HEK293 (cell line): ENCODE data around the gene ALG12.

ENCODE experiments used
- CTCF ChIA-PET: fragments of 350-600 bp; formaldehyde crosslinking; extraction: SDS; loops from one replicate; lab custom pipeline; 2021; ENCODE audit warnings: antibody characterized with exemption; lab: Yijun Ruan, JAX
- POLR2A ChIA-PET: fragments of 300-600 bp; formaldehyde crosslinking; extraction: SDS; loops from one replicate; lab custom pipeline; 2020; ENCODE audit warnings: antibody characterized with exemption, inconsistent platforms; lab: Yijun Ruan, JAX
- H3K27ac ChIP-seq: fragments of 200-500 bp; sonication (Bioruptor generic); 2 replicates; pipeline ENCODE4 v1.5.1; 2014; ENCODE audit warnings: low read depth, low read length, control low read depth, inconsistent platforms; ENCODE audit errors: extremely low read depth
- H3K36me3 ChIP-seq, 2 experiments: fragments of 200-500 bp in 1 of 2; sonication (Bioruptor generic) in 1 of 2; 1 replicate in 1 of 2; 2 replicates in 1 of 2; pipeline ENCODE4 v1.5.1; 2014 to 2017; ENCODE audit warnings: inconsistent platforms in 2 of 2, low read length in 2 of 2; ENCODE audit not compliant: control insufficient read depth in 2 of 2, insufficient read depth in 1 of 2
- H3K4me1 ChIP-seq: fragments of 200-500 bp; sonication (Bioruptor generic); 2 replicates; pipeline ENCODE4 v1.5.1; 2014; ENCODE audit warnings: mild to moderate bottlenecking, low read length, inconsistent platforms; ENCODE audit not compliant: control insufficient read depth, insufficient read depth
- H3K4me3 ChIP-seq: 2 replicates; pipeline ENCODE4 v1.5.1; 2011; ENCODE audit warnings: low read depth, mild to moderate bottlenecking, control low read depth, low read length, moderate library complexity
- H3K9me3 ChIP-seq: fragments of 200-500 bp; sonication (Bioruptor generic); 2 replicates; pipeline ENCODE4 v1.5.1; 2014; ENCODE audit warnings: low read depth, low read length, inconsistent platforms; ENCODE audit not compliant: control insufficient read depth, insufficient read depth
- GLIS2 ChIP-seq: fragments of 450-650 bp; formaldehyde crosslinking; IDR thresholded peaks from 2 replicates; pipeline ENCODE4 v1.5.1; 2016; ENCODE audit warnings: missing biosample characterization, missing genetic modification characterization
- HOXC10 ChIP-seq: sonication (generic); formaldehyde crosslinking; IDR thresholded peaks from 2 replicates; pipeline ENCODE4 v1.8.1; 2023; ENCODE audit warnings: mild to moderate bottlenecking, missing genetic modification reagents
- KLF9 ChIP-seq: fragments of 450-650 bp; formaldehyde crosslinking; IDR thresholded peaks from 2 replicates; pipeline ENCODE4 v1.5.1; 2016; ENCODE audit warnings: missing biosample characterization, missing genetic modification characterization, low read depth
- MZF1 ChIP-seq: fragments of 450-650 bp; formaldehyde crosslinking; IDR thresholded peaks from 2 replicates; pipeline ENCODE4 v1.5.1; 2017; ENCODE audit warnings: missing biosample characterization, missing genetic modification characterization, borderline replicate concordance
- RBAK ChIP-seq: fragments of 450-650 bp; formaldehyde crosslinking; IDR thresholded peaks from 2 replicates; pipeline ENCODE4 v1.5.1; 2016; ENCODE audit warnings: missing biosample characterization, missing genetic modification characterization
- TCF7L2 ChIP-seq: IDR thresholded peaks from 2 replicates; pipeline ENCODE4 v1.6.1; 2011; ENCODE audit warnings: low read depth, mild to moderate bottlenecking, inconsistent platforms, low read length, moderate library complexity, borderline replicate concordance
- YY2 ChIP-seq: fragments of 450-650 bp; formaldehyde crosslinking; IDR thresholded peaks from 2 replicates; pipeline ENCODE4 v1.5.1; 2016; ENCODE audit warnings: missing biosample characterization, missing genetic modification characterization
- ZBTB17 ChIP-seq: fragments of 450-650 bp; formaldehyde crosslinking; IDR thresholded peaks from 2 replicates; pipeline ENCODE4 v1.5.1; 2016; ENCODE audit warnings: missing biosample characterization, missing genetic modification characterization
- ZBTB48 ChIP-seq: fragments of 450-650 bp; formaldehyde crosslinking; IDR thresholded peaks from 2 replicates; pipeline ENCODE4 v1.5.1; 2016; ENCODE audit warnings: missing biosample characterization, missing genetic modification characterization
- ZFP37 ChIP-seq: fragments of 450-650 bp; formaldehyde crosslinking; IDR thresholded peaks from 2 replicates; pipeline ENCODE4 v1.5.1; 2016; ENCODE audit warnings: missing biosample characterization, missing genetic modification characterization
- ZFP41 ChIP-seq: fragments of 450-650 bp; formaldehyde crosslinking; IDR thresholded peaks from 2 replicates; pipeline ENCODE4 v1.5.1; 2016; ENCODE audit warnings: missing biosample characterization, missing genetic modification characterization, borderline replicate concordance
- ZFP69B ChIP-seq: fragments of 450-650 bp; formaldehyde crosslinking; IDR thresholded peaks from 2 replicates; pipeline ENCODE4 v1.5.1; 2016; ENCODE audit warnings: missing biosample characterization, missing genetic modification characterization
- ZNF132 ChIP-seq: fragments of 450-650 bp; formaldehyde crosslinking; IDR thresholded peaks from 2 replicates; pipeline ENCODE4 v1.5.1; 2017; ENCODE audit warnings: missing biosample characterization, missing genetic modification characterization, borderline replicate concordance
- ZNF133 ChIP-seq: fragments of 450-650 bp; formaldehyde crosslinking; IDR thresholded peaks from 2 replicates; pipeline ENCODE4 v1.5.1; 2016; ENCODE audit warnings: missing biosample characterization, missing genetic modification characterization
- ZNF169 ChIP-seq: fragments of 450-650 bp; formaldehyde crosslinking; IDR thresholded peaks from 2 replicates; pipeline ENCODE4 v1.5.1; 2016; ENCODE audit warnings: missing biosample characterization, missing genetic modification characterization
- ZNF175 ChIP-seq: fragments of 450-650 bp; formaldehyde crosslinking; IDR thresholded peaks from 2 replicates; pipeline ENCODE4 v1.5.1; 2016; ENCODE audit warnings: missing biosample characterization, missing genetic modification characterization
- ZNF202 ChIP-seq: fragments of 450-650 bp; formaldehyde crosslinking; IDR thresholded peaks from 2 replicates; pipeline ENCODE4 v1.5.1; 2016; ENCODE audit warnings: missing biosample characterization, missing genetic modification characterization, borderline replicate concordance
- ZNF324 ChIP-seq: fragments of 450-650 bp; formaldehyde crosslinking; IDR thresholded peaks from 2 replicates; pipeline ENCODE4 v1.5.1; 2016; ENCODE audit warnings: missing biosample characterization, missing genetic modification characterization
- ZNF626 ChIP-seq: fragments of 450-650 bp; sonication (Bioruptor Pico); formaldehyde crosslinking; IDR thresholded peaks from 2 replicates; pipeline ENCODE4 v1.5.1; 2018; ENCODE audit warnings: missing biosample characterization, missing genetic modification characterization, inconsistent platforms
- ZNF704 ChIP-seq: fragments of 450-650 bp; formaldehyde crosslinking; IDR thresholded peaks from 2 replicates; pipeline ENCODE4 v1.5.1; 2016; ENCODE audit warnings: missing biosample characterization, missing genetic modification characterization
- ZNF785 ChIP-seq: fragments of 450-650 bp; formaldehyde crosslinking; IDR thresholded peaks from 2 replicates; pipeline ENCODE4 v1.5.1; 2016; ENCODE audit warnings: missing biosample characterization, missing genetic modification characterization
- ZNF830 ChIP-seq: fragments of 450-650 bp; IDR thresholded peaks from 2 replicates; pipeline ENCODE4 v1.5.0; 2018; ENCODE audit warnings: missing biosample characterization, missing genetic modification characterization, low read depth, mild to moderate bottlenecking, moderate library complexity
- ZSCAN16 ChIP-seq: fragments of 450-650 bp; formaldehyde crosslinking; IDR thresholded peaks from 2 replicates; pipeline ENCODE4 v1.5.1; 2016; ENCODE audit warnings: missing biosample characterization, missing genetic modification characterization
- ZXDB ChIP-seq: fragments of 450-650 bp; formaldehyde crosslinking; IDR thresholded peaks from 2 replicates; pipeline ENCODE4 v1.5.1; 2016; ENCODE audit warnings: missing biosample characterization, missing genetic modification characterization
- TF ChIP-seq, protein P1 (sequence below): fragments of 450-650 bp; formaldehyde crosslinking; IDR thresholded peaks from 2 replicates; pipeline ENCODE4 v1.5.1; 2016; ENCODE audit warnings: missing biosample characterization, missing genetic modification characterization
- TF ChIP-seq, protein P2 (sequence below): fragments of 450-650 bp; formaldehyde crosslinking; IDR thresholded peaks from 2 replicates; pipeline ENCODE4 v1.5.1; 2017; ENCODE audit warnings: missing biosample characterization, missing genetic modification characterization
- TF ChIP-seq, protein P3 (sequence below): fragments of 450-650 bp; formaldehyde crosslinking; IDR thresholded peaks from 2 replicates; pipeline ENCODE4 v1.5.1; 2016; ENCODE audit warnings: missing biosample characterization, missing genetic modification characterization
- TF ChIP-seq, protein P4 (sequence below): fragments of 450-650 bp; formaldehyde crosslinking; IDR thresholded peaks from 2 replicates; pipeline ENCODE4 v1.5.1; 2016; ENCODE audit warnings: missing biosample characterization, missing genetic modification characterization
- TF ChIP-seq, protein P5 (sequence below): fragments of 450-650 bp; IDR thresholded peaks from 2 replicates; pipeline ENCODE4 v1.5.1; 2018; ENCODE audit warnings: missing biosample characterization, mild to moderate bottlenecking, missing genetic modification characterization

Gene ALG12

DNA sequence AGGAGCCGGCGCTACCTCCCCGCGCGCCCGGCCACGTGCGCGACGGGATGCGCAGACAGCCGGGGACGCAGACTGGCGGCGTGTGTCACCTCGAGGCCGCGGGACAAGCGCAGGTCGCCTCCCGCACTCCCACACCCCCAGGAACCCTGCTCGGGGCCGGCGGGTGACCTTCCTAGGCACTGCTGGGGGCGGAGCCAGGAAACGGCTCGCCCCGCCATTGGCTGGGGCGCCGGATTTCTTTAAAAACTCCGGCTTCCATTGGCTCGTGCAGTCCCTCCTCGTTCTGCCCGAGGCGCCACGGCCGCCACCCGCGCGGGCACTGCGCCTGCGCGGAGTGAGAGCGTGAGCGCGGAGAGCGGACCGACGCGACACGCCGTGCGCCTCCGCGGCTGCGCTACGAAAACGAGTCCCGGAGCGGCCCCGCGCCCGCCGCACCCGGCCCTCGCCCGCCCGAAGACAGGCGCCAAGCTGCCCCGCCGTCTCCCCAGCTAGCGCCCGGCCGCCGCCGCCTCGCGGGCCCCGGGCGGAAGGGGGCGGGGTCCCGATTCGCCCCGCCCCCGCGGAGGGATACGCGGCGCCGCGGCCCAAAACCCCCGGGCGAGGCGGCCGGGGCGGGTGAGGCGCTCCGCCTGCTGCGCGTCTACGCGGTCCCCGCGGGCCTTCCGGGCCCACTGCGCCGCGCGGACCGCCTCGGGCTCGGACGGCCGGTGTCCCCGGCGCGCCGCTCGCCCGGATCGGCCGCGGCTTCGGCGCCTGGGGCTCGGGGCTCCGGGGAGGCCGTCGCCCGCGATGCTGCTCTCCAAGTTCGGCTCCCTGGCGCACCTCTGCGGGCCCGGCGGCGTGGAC, 42.1 kb upstream of the ALG12 start, which contains the start of gene PIM3 (continued):
- TF ChIP-seq GLIS2 (tag by site-specific recombination) (peak; percentile 99), ZNF704 (tag by site-specific recombination) (no peak), ZNF133 (tag by site-specific recombination) (no peak), ZNF169 (tag by site-specific recombination) (no peak), ZSCAN16 (no peak), HOXC10 (CRISPR knock-in tag) (0 out of 2 replicates have a peak, but pooled peaks have one; percentile 8), KLF9 (tag by site-specific recombination) (peak; percentile 60), ZFP37 (no peak), RBAK (tag by site-specific recombination) (no peak), ZFP41 (tag by site-specific recombination) (no peak), TCF7L2 (no peak), ZBTB17 (tag by site-specific recombination) (peak; percentile 26; the same call in 1 of the 2 replicates), ZNF626 (tag by site-specific recombination) (no peak), ZNF830 (no peak)
- TF ChIP-seq, protein P1, sequence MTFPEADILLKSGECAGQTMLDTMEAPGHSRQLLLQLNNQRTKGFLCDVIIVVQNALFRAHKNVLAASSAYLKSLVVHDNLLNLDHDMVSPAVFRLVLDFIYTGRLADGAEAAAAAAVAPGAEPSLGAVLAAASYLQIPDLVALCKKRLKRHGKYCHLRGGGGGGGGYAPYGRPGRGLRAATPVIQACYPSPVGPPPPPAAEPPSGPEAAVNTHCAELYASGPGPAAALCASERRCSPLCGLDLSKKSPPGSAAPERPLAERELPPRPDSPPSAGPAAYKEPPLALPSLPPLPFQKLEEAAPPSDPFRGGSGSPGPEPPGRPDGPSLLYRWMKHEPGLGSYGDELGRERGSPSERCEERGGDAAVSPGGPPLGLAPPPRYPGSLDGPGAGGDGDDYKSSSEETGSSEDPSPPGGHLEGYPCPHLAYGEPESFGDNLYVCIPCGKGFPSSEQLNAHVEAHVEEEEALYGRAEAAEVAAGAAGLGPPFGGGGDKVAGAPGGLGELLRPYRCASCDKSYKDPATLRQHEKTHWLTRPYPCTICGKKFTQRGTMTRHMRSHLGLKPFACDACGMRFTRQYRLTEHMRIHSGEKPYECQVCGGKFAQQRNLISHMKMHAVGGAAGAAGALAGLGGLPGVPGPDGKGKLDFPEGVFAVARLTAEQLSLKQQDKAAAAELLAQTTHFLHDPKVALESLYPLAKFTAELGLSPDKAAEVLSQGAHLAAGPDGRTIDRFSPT (tag by site-specific recombination) = no peak
- TF ChIP-seq, protein P2, sequence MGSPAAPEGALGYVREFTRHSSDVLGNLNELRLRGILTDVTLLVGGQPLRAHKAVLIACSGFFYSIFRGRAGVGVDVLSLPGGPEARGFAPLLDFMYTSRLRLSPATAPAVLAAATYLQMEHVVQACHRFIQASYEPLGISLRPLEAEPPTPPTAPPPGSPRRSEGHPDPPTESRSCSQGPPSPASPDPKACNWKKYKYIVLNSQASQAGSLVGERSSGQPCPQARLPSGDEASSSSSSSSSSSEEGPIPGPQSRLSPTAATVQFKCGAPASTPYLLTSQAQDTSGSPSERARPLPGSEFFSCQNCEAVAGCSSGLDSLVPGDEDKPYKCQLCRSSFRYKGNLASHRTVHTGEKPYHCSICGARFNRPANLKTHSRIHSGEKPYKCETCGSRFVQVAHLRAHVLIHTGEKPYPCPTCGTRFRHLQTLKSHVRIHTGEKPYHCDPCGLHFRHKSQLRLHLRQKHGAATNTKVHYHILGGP (tag by site-specific recombination) = no peak
- TF ChIP-seq, protein P3, sequence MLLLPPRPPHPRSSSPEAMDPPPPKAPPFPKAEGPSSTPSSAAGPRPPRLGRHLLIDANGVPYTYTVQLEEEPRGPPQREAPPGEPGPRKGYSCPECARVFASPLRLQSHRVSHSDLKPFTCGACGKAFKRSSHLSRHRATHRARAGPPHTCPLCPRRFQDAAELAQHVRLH = no peak

- Histone ChIP-seq H3K4me3 (peak overlapping the region; percentile 83), H3K36me3 (peaks cover 10 to 32% of the 10 kb centered on the region in 2 experiments), H3K4me1 (peaks cover 12% of the 10 kb centered on the region), H3K9me3 (no peaks in the 10 kb centered on the region), H3K27ac (peak overlapping the region; percentile 99; the same call in 1 of the 2 replicates)
- POLR2A ChIA-PET = interaction anchor here (1.0 to 3.3 kb wide), 8 partner anchors 8 to 71 kb away, joined by 3 to 26 read pairs (median 5); no protein-coding TSS in a partner anchor
- CTCF ChIA-PET = interaction anchor here (0.7 to 1.2 kb wide), 2 partner anchors 29 to 70 kb away, joined by 3 to 4 read pairs; no protein-coding TSS in a partner anchor
- no peak for TF ChIP-seq YY2 (tag by site-specific recombination)
- peak; percentile 40; the same call in 1 of the 2 replicates for TF ChIP-seq ZXDB (tag by site-specific recombination)
- TF ChIP-seq, protein P4, sequence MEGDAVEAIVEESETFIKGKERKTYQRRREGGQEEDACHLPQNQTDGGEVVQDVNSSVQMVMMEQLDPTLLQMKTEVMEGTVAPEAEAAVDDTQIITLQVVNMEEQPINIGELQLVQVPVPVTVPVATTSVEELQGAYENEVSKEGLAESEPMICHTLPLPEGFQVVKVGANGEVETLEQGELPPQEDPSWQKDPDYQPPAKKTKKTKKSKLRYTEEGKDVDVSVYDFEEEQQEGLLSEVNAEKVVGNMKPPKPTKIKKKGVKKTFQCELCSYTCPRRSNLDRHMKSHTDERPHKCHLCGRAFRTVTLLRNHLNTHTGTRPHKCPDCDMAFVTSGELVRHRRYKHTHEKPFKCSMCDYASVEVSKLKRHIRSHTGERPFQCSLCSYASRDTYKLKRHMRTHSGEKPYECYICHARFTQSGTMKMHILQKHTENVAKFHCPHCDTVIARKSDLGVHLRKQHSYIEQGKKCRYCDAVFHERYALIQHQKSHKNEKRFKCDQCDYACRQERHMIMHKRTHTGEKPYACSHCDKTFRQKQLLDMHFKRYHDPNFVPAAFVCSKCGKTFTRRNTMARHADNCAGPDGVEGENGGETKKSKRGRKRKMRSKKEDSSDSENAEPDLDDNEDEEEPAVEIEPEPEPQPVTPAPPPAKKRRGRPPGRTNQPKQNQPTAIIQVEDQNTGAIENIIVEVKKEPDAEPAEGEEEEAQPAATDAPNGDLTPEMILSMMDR (tag by site-specific recombination) = peak; percentile 50; the same call in 1 of the 2 replicates
- TF ChIP-seq ZNF175 (tag by site-specific recombination) = no peak
- TF ChIP-seq ZNF132 (tag by site-specific recombination) = no peak
- no peak for TF ChIP-seq ZFP69B (tag by site-specific recombination)
- 0 out of 2 replicates have a peak, but pooled peaks have one; percentile 75 for TF ChIP-seq ZNF785 (tag by site-specific recombination)
- no peak for TF ChIP-seq ZNF202 (tag by site-specific recombination)
- no peak for TF ChIP-seq ZNF626 (tag by site-specific recombination)
- no peak for TF ChIP-seq MZF1
- TF ChIP-seq, protein P5, sequence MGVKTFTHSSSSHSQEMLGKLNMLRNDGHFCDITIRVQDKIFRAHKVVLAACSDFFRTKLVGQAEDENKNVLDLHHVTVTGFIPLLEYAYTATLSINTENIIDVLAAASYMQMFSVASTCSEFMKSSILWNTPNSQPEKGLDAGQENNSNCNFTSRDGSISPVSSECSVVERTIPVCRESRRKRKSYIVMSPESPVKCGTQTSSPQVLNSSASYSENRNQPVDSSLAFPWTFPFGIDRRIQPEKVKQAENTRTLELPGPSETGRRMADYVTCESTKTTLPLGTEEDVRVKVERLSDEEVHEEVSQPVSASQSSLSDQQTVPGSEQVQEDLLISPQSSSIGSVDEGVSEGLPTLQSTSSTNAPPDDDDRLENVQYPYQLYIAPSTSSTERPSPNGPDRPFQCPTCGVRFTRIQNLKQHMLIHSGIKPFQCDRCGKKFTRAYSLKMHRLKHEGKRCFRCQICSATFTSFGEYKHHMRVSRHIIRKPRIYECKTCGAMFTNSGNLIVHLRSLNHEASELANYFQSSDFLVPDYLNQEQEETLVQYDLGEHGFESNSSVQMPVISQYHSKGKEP (tag by site-specific recombination) = no peak
- TF ChIP-seq ZNF324 (tag by site-specific recombination) = no peak; the same call in 1 of the 2 replicates
- TF ChIP-seq ZNF169 (tag by site-specific recombination) = 0 out of 2 replicates have a peak, but pooled peaks have one; percentile 69
- peak; percentile 46; the same call in 1 of the 2 replicates for TF ChIP-seq ZBTB48
Observed at GRCh38 chr22:49959782-49960158, 41.5 kb upstream of the ALG12 start.
